Ramos (cell line): ENCODE data around the gene NEMP2.

Experiments
- in situ Hi-C: fragments of 300-500 bp; cut with MboI; formaldehyde crosslinking; loops from one replicate; pipeline ENCODE4 v1.14.3; 2022; ENCODE audit warnings: low sequenced_read_pairs; ENCODE audit not compliant: unreplicated experiment

Gene NEMP2

GRCh38 chr2:190466819-190467446 is 67.6 kb downstream of the NEMP2 start:
- in situ Hi-C loops: no loop called here

GRCh38 chr2:190465060-190465459 is 69.5 kb downstream of the NEMP2 start:
- in situ Hi-C loops: no loop called here

- in situ Hi-C loops: no loop called here
Observed at GRCh38 chr2:190462611-190463010, 71.9 kb downstream of the NEMP2 start.

GRCh38 chr2:190462181-190462580 is 72.3 kb downstream of the NEMP2 start:
- in situ Hi-C loops: no loop called here

GRCh38 chr2:190460487-190460886 is 74.0 kb downstream of the NEMP2 start:
- in situ Hi-C loops: no loop called here

GRCh38 chr2:190459881-190460280 is 74.6 kb downstream of the NEMP2 start:
- in situ Hi-C loops: no loop called here

- in situ Hi-C loops: no loop called here
Observed at GRCh38 chr2:190458352-190459107, 76.0 kb downstream of the NEMP2 start.

GRCh38 chr2:190457256-190457655 is 77.3 kb downstream of the NEMP2 start:
- in situ Hi-C loops: no loop called here

- in situ Hi-C loops: no loop called here
Observed at GRCh38 chr2:190456833-190457232, 77.7 kb downstream of the NEMP2 start.

- in situ Hi-C loops: no loop called here
Observed at GRCh38 chr2:190455358-190456095, 79.0 kb downstream of the NEMP2 start.

- in situ Hi-C loops: no loop called here
Observed at GRCh38 chr2:190454795-190455194, 79.7 kb downstream of the NEMP2 start.
